H1 (cell line): ENCODE measurements around the gene SLC43A2.

Experiments used
- BACH1 ChIP-seq: IDR thresholded peaks from 2 replicates; pipeline ENCODE4 v1.6.1; 2012; ENCODE audit warnings: low read length, improper control_type of control experiment
- CHD7 ChIP-seq: fragments of 300-600 bp; sonication (generic); IDR thresholded peaks from 2 replicates; pipeline ENCODE4 v1.7.1; 2012; ENCODE audit warnings: low read length, moderate library complexity, mild to moderate bottlenecking, inconsistent platforms; ENCODE audit not compliant: insufficient replicate concordance
- CREB1 ChIP-seq: IDR thresholded peaks from 2 replicates; pipeline ENCODE4 v1.6.1; 2012; ENCODE audit warnings: inconsistent platforms
- CTCF ChIP-seq, 3 experiments: IDR thresholded peaks; 1 replicate in 2 of 3; 2 replicates in 1 of 3; pipeline versions ENCODE4 v1.5.1 to v1.6.1; 2011; ENCODE audit warnings: low read length in 3 of 3, mild to moderate bottlenecking in 3 of 3, inconsistent platforms in 2 of 3, low read depth in 1 of 3, moderate library complexity in 1 of 3; ENCODE audit not compliant: insufficient read depth in 1 of 3; ENCODE audit errors: control extremely low read depth in 1 of 3
- EZH2 ChIP-seq: fragments of 200-600 bp; sonication (generic); IDR thresholded peaks from 2 replicates; pipeline ENCODE4 v1.7.1; 2012; ENCODE audit warnings: low read depth, mild to moderate bottlenecking, moderate library complexity, low read length, inconsistent platforms; ENCODE audit not compliant: severe bottlenecking
- FOSL1 ChIP-seq: IDR thresholded peaks from 2 replicates; pipeline ENCODE4 v1.6.1; 2011; ENCODE audit warnings: mild to moderate bottlenecking, low read depth, low read length, moderate library complexity; ENCODE audit not compliant: insufficient read depth
- HDAC2 ChIP-seq, 2 experiments: fragments of 300-600 bp in 1 of 2; sonication (generic) in 1 of 2; IDR thresholded peaks; 2 replicates each; pipeline ENCODE4 v1.6.1; 2011 to 2012; ENCODE audit warnings: low read depth in 2 of 2, low read length in 2 of 2, mild to moderate bottlenecking in 2 of 2, moderate library complexity in 2 of 2, borderline replicate concordance in 1 of 2, inconsistent platforms in 1 of 2
- JUN ChIP-seq: IDR thresholded peaks from 2 replicates; pipeline ENCODE4 v1.6.1; 2011; ENCODE audit warnings: low read depth, mild to moderate bottlenecking, improper control_type of control experiment, low read length
- KDM5A ChIP-seq: fragments of 200-600 bp; IDR thresholded peaks from 2 replicates; pipeline ENCODE4 v1.7.1; 2012; ENCODE audit warnings: mild to moderate bottlenecking, low read length, inconsistent platforms, mixed read lengths
- TAF1 ChIP-seq: IDR thresholded peaks from 2 replicates; pipeline ENCODE4 v1.6.1; 2011; ENCODE audit warnings: mild to moderate bottlenecking, low read depth, low read length
- TBP ChIP-seq: IDR thresholded peaks from 2 replicates; pipeline ENCODE4 v1.6.1; 2011; ENCODE audit warnings: low read depth, low read length, improper control_type of control experiment

GRCh38 chr17:1626333-1626732 is 2.3 kb downstream of the SLC43A2 start:
- TF ChIP-seq CREB1 (no peak), HDAC2 (IDR thresholded peaks at IDR 0.05; ENCODE audit: borderline replicate concordance in 1 of 2, low read depth in 2 of 2, low read length in 2 of 2) (no peak), CTCF (IDR thresholded peaks at IDR 0.05; ENCODE audit: control extremely low read depth in 1 of 3, insufficient read depth in 1 of 3, low read depth in 1 of 3, low read length in 3 of 3) (no peak), TBP (no peak), BACH1 (no peak), CHD7 (no peak), FOSL1 (no peak), KDM5A (no peak), JUN (no peak), EZH2 (no peak), TAF1 (no peak)
